NCI-H69 (cell line): ENCODE data around the gene TJP3.
A peak's percentile ranks its signal among the peaks of the same experiment; 100 is the strongest.

Experiments
- DNase-seq: peaks from one replicate; lab custom pipeline; 2025; lab: John Stamatoyannopoulos, UW

Gene TJP3

DNA sequence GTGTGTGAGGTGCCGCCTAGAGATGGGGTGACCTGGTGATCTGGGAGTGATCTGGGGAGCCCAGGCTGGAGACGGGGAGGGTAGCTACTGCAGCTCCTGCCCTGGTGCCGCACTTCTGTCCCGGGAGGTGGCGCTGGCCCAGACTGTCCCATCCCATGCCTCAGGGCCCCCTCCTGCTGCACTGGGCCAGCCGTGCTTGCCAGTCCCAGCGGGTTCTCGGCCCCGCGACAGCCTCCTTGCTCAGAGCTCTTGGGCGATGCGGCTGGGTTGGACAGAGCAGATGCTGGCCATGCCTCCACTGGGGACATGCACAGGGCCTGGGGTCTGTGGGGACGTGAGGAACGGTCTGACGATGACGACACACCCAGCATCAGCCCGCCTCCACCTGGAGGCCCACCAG, 61.3 kb downstream of the TJP3 start:
- no peak for DNase-seq

DNA sequence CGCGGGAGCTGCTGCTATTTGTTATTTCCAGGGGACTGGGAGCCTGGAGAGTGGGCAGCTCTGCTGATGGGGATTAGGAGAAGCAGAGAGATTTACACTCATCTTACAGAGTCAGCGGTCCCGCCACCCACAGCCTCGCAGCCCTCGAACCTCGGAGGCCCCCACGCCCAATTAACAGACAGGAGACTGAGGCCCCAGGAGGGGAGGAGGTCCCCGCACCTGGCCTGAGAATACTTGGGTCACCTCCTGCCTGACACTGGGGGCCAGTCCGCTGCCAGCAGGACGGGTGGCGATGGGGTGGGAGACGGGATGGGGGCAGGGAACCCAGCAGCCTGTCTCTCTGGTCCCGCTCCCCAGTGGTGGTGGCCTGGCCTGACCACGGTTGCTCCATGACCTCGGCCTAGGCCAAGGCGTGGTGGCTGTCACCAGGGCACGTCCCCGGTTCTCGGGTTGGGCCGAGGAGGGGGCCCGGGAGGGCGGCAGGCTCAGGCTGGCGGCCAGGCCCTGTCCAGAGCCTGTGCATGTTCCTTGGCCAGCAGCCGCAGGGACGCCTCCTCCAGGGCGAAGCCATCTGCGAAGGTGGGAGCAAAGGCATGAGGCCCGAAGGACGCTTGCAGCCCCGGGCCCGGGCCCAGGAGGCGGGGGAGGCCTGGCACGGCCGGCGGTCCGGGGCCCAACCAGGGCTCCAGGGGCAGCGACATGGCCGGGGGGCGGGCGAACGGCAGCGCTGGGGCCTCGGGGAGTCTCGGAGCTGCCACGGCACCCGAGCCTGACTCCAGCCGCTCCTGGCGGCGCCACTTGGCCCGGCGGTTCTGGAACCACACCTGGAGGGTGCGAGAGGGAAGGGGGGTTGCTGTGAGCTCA, 62.2 kb downstream of the TJP3 start:
- DNase-seq, result no peak

DNA sequence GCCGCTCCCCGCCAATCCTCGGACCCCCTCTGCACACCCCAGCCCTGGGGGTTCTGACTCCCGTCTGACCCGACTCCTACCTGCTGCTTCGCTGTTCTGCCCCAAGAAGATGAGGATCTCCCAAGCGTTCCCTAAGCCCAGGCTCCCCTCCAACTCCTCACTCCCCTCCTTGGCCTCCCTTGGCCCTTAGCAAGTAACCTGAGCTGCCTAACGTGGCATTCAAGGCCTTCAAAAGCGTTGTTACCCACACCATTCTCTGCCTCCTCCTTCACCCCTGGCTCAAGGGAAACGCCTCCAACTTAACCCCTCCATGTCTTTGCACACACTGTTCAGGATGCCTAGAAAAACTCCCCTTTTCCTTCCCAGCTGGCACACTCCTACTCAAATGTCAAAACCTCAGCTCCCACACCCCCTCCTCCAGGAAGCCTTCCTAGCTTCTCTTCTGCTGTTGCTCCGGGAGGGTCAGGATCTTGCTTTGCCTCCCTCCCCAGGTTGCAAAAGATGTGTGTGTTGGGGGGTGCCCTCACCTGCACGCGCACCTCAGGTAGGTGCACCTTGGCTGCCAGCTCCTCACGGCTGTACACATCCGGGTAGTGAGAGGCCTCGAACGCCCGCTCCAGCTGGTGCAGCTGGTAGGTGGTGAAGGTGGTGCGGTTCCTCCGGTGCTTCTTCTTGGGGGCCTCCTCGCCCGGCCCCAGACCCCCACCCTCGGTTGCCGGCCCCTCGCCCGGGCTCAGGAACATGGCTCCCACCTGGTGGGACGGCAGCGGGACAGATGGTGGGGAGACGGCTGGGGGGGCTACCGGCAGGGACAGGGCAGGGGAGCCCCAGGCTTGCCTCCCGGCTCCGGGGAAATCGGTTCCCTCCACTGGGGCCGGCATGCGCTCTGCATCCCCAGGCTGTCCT, 63.1 kb downstream of the TJP3 start:
- DNase-seq, result no peak

DNA sequence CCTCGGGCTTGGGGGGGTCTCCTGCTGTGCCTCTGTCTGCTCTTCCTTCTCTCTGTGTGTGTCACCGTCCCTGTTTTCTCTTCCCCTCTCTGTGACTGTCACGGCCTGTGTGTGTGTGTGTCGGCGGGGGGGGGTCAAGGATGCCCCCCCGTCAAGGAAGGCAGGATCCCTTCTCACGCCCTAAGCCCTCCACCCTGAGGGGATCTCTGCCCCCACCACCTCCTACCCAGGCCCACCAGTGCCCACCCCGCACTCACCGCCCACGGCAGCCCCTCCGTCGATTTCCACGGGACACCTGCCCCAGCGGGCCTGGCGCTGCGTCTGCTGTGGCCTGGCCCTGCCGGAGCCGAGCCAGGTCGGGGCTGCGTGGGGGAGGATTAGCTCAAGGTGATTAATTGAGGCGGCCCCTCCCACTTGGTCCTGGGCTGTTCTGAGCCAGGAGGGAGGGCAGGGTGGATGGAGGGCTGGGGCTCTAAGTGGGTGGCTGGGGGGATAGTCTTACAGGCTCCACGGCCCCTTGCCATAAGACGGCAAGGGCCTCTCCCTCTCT, 63.8 kb downstream of the TJP3 start, which contains the start of gene RAX2:
Gene RAX2 (minus strand): TSS at position 323 of the 550 bp plus-strand sequence. CDS start 486 bp downstream, outside the sequence.
- DNase-seq, result peak; percentile 13

DNA sequence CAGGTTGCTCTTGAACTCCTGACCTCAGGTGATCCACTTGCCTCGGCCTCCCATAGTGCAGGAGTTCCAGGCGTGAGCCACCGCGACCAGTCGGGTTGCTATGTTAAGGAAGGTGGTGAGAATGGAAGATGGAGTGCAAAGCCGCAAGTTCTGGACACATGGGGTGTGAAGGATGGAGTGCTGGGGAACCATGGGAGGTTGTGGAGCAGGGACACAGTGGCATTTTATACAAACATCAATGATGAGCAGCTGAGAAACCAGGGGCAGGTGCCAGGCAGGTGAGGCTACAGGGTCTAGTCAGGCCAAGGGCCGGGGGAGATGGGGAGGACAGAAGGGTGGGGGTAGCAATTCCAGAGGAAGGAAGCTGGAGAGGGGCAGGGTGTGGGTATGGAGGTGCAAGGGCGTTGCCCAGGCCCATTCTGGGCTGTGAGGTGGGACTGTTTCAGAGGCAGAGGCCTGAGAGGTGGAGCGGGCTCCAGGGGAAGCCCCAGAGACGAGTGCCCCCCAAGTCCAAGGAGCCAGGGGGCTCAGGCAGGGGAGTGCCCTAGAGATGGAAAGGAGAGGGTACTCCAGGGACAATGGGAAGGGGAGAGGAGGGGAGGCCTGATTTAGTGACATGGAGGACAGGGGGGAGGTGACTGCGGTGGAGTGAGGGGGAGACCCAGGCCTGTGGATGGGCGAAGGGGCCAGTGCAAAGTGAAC, 65.8 kb downstream of the TJP3 start:
- DNase-seq, result no peak

DNA sequence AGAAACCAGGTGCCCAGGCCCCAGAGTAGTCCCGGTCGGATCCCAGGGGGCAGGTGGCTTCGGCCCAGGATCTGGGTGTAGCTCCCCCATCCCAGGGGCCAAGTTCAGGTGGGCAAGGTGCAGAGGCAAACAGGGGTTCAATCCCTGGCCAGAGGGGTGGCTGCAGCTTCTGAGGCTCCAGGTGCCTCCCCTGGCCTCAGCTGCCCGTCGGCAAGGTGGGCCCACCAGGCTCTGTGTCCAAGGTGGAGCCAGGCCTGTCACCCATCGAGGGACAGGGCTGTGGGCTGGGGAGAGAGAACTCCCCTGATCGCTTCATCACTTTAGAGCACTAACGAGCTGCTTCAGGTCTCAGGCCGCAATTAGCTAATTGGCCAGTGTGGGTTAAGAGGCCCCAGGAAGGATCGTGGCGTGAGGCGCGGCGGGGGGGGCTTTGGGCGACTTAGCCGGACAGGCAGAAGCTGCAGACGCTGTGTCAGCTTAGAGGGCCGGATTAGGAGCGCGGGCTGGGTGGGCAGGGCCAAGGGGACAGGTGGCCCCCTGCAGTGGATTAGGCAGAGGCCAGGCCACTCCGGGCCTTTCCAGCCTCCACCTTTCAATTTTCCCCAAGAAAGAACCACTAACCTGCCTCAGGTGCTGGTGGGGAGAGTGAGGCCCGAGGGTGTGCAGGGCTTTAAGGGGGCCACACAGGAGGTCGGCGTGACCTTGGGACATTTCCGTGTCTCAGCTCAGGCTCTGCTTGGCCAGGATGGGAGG, 66.6 kb downstream of the TJP3 start:
- DNase-seq, result no peak

DNA sequence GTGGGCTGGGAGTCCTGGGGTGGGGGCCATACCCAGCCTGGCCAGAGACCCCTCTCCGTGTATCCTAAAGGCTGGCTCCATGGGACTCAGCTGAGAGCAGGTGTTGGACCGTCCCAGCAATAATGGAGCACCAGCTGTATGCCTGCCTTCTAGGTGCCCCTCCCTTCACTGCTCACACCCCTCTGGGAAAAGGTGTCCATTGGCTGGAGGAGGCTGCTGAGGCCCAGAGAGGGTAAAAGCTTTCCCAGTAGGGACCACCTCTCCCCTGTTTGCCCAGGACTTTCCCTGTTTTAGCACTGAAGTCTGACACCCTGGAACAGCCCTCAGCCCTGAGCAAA, 67.2 kb downstream of the TJP3 start:
- DNase-seq, result no peak

DNA sequence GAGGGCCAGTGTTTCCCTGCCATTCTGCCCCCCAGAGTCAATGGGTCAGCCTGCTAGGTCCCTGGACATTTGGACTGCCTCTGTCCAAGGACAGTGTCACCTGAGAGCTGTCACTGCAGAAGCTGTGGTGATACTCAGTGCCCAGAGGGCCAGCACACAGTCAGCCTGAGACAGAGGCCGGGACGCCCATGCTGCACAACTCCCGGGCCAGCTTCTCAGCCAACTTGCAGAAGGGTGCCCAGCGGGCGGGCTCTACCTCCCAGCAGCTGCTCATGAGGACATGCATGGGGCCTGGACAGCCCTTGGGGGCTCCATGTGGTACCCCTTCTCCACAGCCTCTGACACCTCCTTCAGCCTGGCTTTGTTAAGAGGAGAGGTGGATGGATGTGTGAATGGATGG, 67.6 kb downstream of the TJP3 start:
- no peak for DNase-seq

DNA sequence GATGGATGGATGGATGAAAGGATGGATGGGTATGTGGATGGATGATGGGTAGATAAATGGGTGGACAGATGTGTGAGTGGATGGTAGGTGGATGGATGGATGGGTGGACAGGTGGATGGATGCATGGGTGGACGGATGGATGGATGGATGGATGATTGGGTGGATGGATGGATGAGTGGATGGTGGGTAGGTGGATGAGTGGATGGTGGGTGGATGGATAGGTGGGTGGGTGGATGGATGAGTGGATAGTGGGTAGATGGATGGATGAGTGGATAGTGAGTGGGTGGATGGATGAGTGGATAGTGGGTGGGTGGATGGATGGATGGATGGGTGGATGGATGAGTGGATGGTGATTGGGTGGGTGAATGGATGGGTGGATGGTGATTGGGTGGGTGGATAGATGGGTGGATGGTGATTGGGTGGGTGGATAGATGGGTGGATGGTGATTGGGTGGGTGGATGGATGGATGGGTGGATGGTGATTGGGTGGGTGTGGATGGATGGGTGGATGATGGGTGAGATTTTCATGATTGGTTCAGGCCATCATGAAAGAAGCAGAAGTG, 68.4 kb downstream of the TJP3 start:
- DNase-seq, result no peak

DNA sequence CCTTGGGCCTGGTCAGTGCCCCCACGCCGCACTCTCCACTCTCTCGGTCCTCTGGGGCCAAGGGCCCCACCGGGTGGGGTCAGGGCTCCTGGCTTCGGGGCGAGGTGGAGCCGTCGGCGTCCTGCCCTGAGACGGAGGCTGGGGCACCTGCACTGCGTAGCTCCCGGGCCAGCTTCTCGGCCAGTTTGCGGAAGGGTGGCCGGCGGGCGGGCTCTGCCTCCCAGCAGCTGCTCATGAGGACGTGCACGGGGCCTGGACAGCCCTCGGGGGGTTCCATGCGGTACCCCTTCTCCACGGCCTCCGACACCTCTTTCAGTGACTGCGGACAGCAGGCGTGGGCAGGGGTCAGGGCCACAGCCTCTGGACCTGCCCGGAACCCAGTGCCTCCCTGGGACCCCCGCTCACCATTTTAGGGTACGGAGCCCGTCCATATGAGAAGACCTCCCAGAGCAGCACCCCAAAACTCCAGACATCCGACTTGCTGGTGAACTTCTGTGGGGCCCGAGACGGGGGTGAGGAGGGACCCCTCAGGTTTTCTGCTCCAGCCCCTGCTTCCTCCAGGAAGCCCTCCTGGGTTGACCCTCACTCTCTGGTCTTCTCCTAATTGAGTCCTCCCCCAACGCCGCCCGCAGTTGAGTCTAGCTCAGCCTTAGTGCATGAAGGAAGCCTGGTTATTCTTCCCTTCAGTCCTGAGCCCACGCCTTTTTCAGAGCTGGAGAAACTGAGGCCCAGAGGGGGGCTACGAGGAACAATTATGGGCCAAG, 70.1 kb downstream of the TJP3 start:
- DNase-seq, result no peak

DNA sequence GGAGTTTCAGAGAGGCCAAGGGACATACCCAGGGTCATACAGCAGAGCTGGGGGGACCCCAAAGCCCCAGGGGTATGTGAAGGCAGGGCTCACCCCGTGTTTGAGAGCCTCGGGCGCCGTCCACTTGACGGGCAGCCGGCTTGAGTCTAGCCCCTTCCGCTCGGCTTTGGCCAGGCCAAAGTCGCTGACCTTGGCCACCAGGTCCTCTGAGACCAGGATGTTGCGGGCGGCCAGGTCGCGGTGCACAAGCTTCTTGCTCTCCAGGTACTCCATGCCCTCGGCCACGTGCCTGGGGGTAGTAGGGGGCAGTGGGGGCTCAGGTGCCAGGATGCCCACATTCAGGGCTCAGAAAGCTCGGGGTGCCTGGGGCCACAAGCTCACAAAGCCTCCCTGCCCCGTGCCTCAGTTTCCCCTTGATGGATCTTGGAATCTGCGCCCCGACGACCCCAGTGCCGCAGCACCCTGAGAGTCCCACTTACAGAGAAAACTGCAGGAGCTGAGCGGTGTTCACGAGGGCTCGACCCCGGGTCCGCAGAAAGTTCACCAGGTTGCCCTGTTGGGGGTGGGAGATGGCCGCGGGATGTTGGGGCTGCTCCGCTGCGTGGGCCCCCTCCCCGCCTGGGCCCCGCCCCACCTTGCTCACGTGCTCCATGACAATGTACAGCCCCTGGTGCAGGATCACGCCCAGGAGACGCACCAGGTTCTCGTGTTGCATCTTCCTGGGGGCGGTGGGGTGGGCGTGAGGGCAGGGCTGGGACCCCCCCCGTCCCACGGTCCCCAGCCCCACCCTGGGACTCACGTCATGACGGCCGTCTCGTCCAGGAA, 70.9 kb downstream of the TJP3 start:
- DNase-seq, result peak; percentile 31

DNA sequence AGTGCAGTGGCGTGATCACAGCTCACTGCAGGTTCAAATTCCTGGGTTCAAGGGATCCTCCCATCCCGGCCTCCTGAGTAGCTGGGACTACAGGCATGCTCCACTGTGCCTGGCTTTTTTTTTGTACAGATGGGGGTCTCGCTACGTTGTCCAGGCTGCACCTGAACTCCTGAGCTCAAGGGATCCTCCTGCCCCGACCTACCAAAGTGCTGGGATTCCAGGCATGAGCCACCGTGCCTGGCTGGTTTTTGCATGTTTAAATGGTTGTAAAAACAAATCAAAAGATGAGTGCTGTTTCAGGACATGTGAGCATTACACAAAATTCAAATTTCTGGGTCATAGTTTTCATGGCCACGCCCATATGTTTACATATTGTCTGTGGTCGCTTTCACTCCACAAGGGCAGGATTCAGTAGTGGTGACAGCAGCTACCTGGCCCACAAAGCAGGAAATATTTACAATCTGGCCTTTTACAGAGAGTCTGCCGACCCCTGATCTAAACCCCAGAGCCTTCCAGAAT, 72.7 kb downstream of the TJP3 start:
- DNase-seq, result no peak

DNA sequence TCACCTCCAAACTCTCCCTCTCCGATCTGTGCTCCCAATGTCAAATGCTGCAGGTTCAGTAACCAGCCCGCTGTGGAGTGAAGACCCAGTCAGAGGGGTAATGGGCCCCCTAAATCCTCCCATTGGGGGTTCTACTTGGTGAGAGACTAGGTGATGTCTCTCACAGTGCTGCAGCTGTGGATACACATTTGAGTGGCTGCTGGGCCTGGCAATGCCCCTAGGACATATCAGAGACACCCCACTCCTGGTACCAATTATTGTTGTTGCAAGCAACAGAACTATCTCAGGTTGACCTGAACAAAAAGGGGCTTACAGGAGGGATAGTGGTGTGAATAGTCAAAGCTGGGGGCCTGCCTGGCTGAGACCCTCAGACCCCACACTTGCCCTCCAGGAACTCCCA, 73.4 kb downstream of the TJP3 start:
- DNase-seq, result no peak

DNA sequence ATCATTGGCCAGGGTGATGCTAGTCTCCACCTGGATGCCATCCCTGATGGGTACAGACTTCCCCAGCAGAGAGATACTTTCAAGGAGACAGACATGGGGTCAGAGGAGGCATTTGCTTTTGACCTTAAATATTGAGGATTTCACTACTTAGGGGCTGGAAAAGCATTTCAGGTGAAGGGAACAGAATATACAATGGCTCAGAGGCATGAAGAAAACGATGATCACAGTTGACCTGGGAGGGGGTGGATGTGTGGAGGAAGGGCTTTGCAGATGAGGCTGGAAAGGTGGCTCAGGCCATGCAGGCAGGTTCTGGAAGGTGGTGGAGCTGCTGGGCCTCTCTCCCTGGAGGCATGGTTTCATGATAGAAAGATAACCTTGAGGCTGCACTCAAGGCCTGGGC, 74.1 kb downstream of the TJP3 start:
- DNase-seq, result no peak

DNA sequence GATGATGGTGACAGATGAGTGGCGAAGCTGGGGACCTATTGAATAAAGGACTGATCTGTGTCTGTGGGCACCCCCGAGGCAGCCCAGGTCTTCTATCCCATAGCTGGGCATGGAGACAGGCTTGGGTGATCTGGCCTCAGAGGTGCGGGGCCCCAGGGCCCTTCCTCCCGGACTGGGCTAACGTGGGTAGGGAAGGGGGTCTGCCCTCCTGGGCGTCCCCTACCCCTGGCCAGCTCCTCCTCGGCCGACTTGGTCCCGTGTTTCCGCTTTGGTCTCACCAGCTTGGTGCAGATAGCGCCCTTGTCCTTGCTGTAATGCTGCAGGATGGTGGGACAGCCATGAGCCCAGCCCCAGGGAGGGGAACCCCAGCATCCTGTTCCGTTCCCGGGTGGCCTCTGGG, 74.7 kb downstream of the TJP3 start:
- DNase-seq, result no peak

DNA sequence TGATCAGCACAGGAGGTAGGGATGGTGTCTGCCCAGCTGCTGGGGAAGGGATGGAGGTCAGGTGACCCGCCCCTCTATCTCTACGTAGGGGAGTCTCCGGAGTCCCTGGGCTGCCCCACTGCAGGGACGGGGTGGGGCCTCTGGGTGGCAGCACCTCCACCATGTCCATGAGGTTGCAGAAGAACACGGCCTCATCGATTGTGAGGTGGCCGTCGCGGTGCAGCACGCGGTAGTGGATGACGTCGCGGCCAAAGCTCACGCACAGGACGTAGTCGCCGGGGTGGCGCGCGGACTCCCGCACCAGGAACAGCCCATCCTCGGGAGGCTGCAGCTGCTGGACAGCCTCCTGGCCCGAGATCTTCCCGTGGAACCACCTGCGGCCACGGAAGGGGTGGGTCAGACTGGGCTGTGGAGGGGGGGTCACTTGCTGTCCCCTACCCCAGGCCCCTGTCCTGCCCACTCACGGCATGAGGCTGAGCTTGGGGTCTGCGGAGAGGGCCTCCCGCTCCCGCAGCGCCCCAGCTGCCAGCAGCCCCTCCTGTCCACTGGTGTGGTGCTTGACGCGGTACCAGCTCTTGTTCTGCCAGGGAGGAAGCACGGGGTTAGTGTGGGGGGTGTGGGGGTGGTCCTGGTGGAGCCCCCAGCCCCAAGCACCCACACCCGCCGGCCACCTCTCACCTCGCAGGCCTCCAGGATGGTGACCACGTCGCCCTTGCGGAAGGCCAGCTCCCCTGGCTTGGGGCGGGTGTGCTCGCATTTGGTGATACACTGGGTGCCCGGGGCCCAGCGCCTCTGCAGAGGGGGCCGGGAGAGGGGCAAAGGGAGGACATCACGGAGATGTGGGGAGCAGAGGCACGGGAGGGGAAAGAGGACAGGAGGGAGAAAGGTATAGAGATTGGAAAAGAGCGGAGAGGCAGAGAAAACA, 75.7 kb downstream of the TJP3 start:
- no peak for DNase-seq

DNA sequence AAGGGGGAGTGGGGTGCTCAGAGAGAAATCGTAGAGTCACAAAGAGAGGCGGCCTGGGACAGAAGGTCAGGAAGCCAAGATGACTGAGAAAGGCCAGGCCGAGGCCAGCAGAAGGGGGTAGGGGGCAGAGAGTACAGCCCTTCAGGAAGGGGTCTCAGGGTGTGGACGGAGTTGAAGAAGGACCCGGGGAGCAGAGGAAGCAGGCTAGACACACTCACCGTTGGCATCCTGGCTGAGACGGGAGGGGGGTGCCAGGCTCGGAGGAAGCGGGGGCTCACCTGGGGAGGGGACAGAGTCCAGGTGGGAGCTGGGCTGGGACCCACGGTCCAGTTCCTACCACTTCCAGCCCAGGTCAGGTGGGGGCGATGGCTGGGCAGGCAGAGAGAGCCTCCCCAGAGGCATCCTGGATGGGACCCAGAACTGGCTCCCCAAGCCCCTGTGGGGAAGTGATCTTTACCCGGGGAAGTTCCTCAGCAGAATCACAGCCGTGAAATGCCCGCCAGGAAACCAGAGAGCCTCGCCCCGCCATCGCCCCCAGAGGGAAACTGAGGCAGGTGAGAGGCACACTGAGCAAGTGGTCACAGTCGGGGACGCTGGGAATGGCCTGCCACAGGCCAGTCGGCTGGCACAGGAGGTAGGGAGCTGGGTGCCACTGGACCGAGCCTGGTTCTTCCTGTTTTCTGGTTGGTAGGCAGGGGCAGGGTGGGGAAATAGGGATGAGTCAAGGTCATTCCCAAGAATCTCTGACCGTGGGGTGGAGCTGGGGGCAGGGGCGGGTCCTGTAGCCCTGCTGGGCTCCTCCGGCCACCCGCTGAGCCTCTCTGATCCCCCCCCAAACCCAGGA, 76.6 kb downstream of the TJP3 start:
- no peak for DNase-seq
